GM12878 (cell line): Measurements from ENCODE around the gene MYOM1.

Source experiments
- BHLHE40 ChIP-seq, 2 experiments: fragments of 450-650 bp in 1 of 2; IDR thresholded peaks; 2 replicates each; pipeline ENCODE4 v1.6.1; 2011 to 2017; ENCODE audit warnings: low read depth in 2 of 2, borderline replicate concordance in 1 of 2, improper control_type of control experiment in 1 of 2, low read length in 1 of 2, mild to moderate bottlenecking in 1 of 2
- CBX5 ChIP-seq: sonication (generic); IDR thresholded peaks from 2 replicates; pipeline ENCODE4 v1.6.1; 2016; ENCODE audit warnings: low read depth, moderate library complexity, mild to moderate bottlenecking, inconsistent platforms
- EP300 ChIP-seq, 2 experiments: fragments of 150-350 bp in 1 of 2; IDR thresholded peaks; 2 replicates each; pipeline ENCODE4 v1.6.1; 2011 to 2012; ENCODE audit warnings: low read depth in 2 of 2, low read length in 2 of 2, borderline replicate concordance in 1 of 2, improper control_type of control experiment in 1 of 2, inconsistent platforms in 1 of 2; ENCODE audit not compliant: control insufficient read depth in 1 of 2
- JUND ChIP-seq: IDR thresholded peaks from 2 replicates; pipeline ENCODE4 v1.6.1; 2012; ENCODE audit warnings: low read depth, mild to moderate bottlenecking, low read length, improper control_type of control experiment, moderate library complexity
- KDM1A ChIP-seq: fragments of 200-600 bp; sonication (generic); IDR thresholded peaks from 2 replicates; pipeline ENCODE4 v1.6.1; 2016; ENCODE audit warnings: borderline replicate concordance
- MTA3 ChIP-seq: IDR thresholded peaks from 2 replicates; pipeline ENCODE4 v1.6.1; 2012; ENCODE audit warnings: low read length, inconsistent platforms, borderline replicate concordance
- NFYA ChIP-seq: IDR thresholded peaks from 2 replicates; pipeline ENCODE4 v1.6.1; 2011; ENCODE audit warnings: low read depth, mild to moderate bottlenecking, low read length, improper control_type of control experiment, borderline replicate concordance
- RAD21 ChIP-seq: IDR thresholded peaks from 2 replicates; pipeline ENCODE4 v1.6.1; 2011; ENCODE audit warnings: mild to moderate bottlenecking, low read depth, low read length, moderate library complexity; ENCODE audit not compliant: insufficient read depth
- STAT3 ChIP-seq: IDR thresholded peaks from 2 replicates; pipeline ENCODE4 v1.6.1; 2011; ENCODE audit warnings: low read depth, low read length, improper control_type of control experiment
- TCF3 ChIP-seq: IDR thresholded peaks from 2 replicates; pipeline ENCODE4 v1.6.1; 2012; ENCODE audit warnings: low read depth, mild to moderate bottlenecking, low read length, borderline replicate concordance; ENCODE audit not compliant: insufficient read depth
- TF ChIP-seq, protein P1 (sequence below): IDR thresholded peaks from 2 replicates; pipeline ENCODE4 v1.6.1; 2012; ENCODE audit warnings: low read depth, low read length, improper control_type of control experiment
- TF ChIP-seq, protein P2 (sequence below): fragments of 450-650 bp; IDR thresholded peaks from 2 replicates; pipeline ENCODE4 v1.6.1; 2017; ENCODE audit warnings: mild to moderate bottlenecking
- TF ChIP-seq, protein P3 (sequence below), 3 experiments: IDR thresholded peaks in 2 of 3; conservative IDR thresholded peaks in 1 of 3; 2 replicates each; pipeline ENCODE4 v1.5.1; 2011; ENCODE audit warnings: low read depth in 3 of 3, low read length in 3 of 3, mild to moderate bottlenecking in 3 of 3, control low read depth in 2 of 3, moderate library complexity in 2 of 3, inconsistent platforms in 1 of 3, mixed read lengths in 1 of 3; ENCODE audit not compliant: control insufficient read depth in 2 of 3, insufficient read depth in 1 of 3; ENCODE audit errors: extremely low read depth in 1 of 3

DNA sequence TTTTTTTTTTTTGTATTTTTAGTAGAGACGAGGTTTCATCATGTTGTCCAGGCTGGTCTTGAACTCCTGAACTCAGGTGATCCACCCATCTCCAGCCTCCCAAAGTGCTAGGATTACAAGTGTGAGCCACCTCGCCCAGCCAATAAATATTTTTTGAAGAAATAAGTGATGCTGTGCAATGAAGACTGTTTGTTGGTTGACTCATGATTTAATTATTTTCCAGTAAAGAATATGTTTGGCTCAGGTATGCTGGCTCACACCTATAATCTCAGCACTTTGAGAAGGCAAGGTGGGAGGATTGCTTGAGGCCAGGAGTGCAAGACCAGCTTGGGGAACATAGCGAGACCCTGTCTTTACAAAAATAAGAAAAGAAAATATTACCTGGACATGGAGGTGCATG is 165.0 kb downstream of the MYOM1 start:
- TF ChIP-seq RAD21 (no peak), TCF3 (no peak), MTA3 (no peak), NFYA (no peak), BHLHE40 (IDR thresholded peaks at IDR 0.05; ENCODE audit: borderline replicate concordance in 1 of 2, low read depth in 2 of 2, low read length in 1 of 2) (no peak), JUND (no peak), EP300 (IDR thresholded peaks at IDR 0.05; ENCODE audit: borderline replicate concordance in 1 of 2, control insufficient read depth in 1 of 2, low read depth in 2 of 2, low read length in 2 of 2) (no peak), KDM1A (no peak), STAT3 (no peak), CBX5 (no peak)
- TF ChIP-seq, protein P1, sequence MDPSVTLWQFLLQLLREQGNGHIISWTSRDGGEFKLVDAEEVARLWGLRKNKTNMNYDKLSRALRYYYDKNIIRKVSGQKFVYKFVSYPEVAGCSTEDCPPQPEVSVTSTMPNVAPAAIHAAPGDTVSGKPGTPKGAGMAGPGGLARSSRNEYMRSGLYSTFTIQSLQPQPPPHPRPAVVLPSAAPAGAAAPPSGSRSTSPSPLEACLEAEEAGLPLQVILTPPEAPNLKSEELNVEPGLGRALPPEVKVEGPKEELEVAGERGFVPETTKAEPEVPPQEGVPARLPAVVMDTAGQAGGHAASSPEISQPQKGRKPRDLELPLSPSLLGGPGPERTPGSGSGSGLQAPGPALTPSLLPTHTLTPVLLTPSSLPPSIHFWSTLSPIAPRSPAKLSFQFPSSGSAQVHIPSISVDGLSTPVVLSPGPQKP, result no peak
- TF ChIP-seq, protein P2, sequence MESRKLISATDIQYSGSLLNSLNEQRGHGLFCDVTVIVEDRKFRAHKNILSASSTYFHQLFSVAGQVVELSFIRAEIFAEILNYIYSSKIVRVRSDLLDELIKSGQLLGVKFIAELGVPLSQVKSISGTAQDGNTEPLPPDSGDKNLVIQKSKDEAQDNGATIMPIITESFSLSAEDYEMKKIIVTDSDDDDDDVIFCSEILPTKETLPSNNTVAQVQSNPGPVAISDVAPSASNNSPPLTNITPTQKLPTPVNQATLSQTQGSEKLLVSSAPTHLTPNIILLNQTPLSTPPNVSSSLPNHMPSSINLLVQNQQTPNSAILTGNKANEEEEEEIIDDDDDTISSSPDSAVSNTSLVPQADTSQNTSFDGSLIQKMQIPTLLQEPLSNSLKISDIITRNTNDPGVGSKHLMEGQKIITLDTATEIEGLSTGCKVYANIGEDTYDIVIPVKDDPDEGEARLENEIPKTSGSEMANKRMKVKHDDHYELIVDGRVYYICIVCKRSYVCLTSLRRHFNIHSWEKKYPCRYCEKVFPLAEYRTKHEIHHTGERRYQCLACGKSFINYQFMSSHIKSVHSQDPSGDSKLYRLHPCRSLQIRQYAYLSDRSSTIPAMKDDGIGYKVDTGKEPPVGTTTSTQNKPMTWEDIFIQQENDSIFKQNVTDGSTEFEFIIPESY, result no peak
- TF ChIP-seq, protein P3, sequence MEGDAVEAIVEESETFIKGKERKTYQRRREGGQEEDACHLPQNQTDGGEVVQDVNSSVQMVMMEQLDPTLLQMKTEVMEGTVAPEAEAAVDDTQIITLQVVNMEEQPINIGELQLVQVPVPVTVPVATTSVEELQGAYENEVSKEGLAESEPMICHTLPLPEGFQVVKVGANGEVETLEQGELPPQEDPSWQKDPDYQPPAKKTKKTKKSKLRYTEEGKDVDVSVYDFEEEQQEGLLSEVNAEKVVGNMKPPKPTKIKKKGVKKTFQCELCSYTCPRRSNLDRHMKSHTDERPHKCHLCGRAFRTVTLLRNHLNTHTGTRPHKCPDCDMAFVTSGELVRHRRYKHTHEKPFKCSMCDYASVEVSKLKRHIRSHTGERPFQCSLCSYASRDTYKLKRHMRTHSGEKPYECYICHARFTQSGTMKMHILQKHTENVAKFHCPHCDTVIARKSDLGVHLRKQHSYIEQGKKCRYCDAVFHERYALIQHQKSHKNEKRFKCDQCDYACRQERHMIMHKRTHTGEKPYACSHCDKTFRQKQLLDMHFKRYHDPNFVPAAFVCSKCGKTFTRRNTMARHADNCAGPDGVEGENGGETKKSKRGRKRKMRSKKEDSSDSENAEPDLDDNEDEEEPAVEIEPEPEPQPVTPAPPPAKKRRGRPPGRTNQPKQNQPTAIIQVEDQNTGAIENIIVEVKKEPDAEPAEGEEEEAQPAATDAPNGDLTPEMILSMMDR (IDR thresholded peaks at IDR 0.05 in 2 of 3, conservative IDR thresholded peaks at IDR 0.05 in 1 of 3; ENCODE audit: control insufficient read depth in 2 of 3, extremely low read depth in 1 of 3, insufficient read depth in 1 of 3, low read depth in 3 of 3, low read length in 3 of 3), result no peak
